GM12865 (cell line): ENCODE measurements around the gene COMMD2.

Experiments used
- DNase-seq: peaks from one replicate; pipeline ENCODE4 v3.0.0; 2010; ENCODE audit warnings: low read depth
- H3K4me3 ChIP-seq: 2 replicates; pipeline ENCODE4 v1.5.1; 2011; ENCODE audit warnings: mild to moderate bottlenecking, low read depth, low read length, control low read depth
- CTCF ChIP-seq: IDR thresholded peaks from 2 replicates; pipeline ENCODE4 v1.5.1; 2011; ENCODE audit warnings: low read length, control low read depth, low read depth, inconsistent platforms; ENCODE audit not compliant: insufficient read depth; ENCODE audit errors: missing control alignments

The COMMD2 gene

GRCh38 chr3:149727656-149728055 is 24.6 kb downstream of the COMMD2 start:
- no peak overlapping the region for H3K4me3 ChIP-seq
- no peak for DNase-seq
- TF ChIP-seq CTCF: no peak

- TF ChIP-seq CTCF: no peak
- peak; percentile 77 for DNase-seq
- H3K4me3 ChIP-seq: no peak overlapping the region
These were observed 25.4 kb downstream of the COMMD2 start for GRCh38 chr3:149726716-149727407.

GRCh38 chr3:149723781-149724180 is 28.5 kb downstream of the COMMD2 start:
- no peak for DNase-seq
- no peak overlapping the region for H3K4me3 ChIP-seq
- no peak for TF ChIP-seq CTCF

GRCh38 chr3:149720918-149721317 is 31.4 kb downstream of the COMMD2 start:
- no peak overlapping the region for H3K4me3 ChIP-seq
- TF ChIP-seq CTCF: no peak
- DNase-seq: no peak

GRCh38 chr3:149717391-149718056 is 34.8 kb downstream of the COMMD2 start:
- DNase-seq: peak; percentile 76
- TF ChIP-seq CTCF: peak; percentile 60
- H3K4me3 ChIP-seq: peak overlapping the region; percentile 27

GRCh38 chr3:149716984-149717383 is 35.3 kb downstream of the COMMD2 start:
- H3K4me3 ChIP-seq: peak overlapping the region; percentile 27
- TF ChIP-seq CTCF: no peak

More at GRCh38 chr3:149716984-149717383, 35.3 kb downstream of the COMMD2 start:
- DNase-seq: no peak
